Measurements from ENCODE around the gene UNC93A.
"Not testable (repeated sequence)": the region's sequence is repeated elsewhere in the genome, so short reads cannot be mapped to it uniquely, and the experiment has no call there.

Gene UNC93A

GRCh38 chr6:167272151-167272550 lies 19.0 kb upstream of the UNC93A start:
- no peak for DNase-seq

- no peak for DNase-seq
Observed at GRCh38 chr6:167272696-167273379, 18.3 kb upstream of the UNC93A start.

- DNase-seq, result no peak
Observed at GRCh38 chr6:167274270-167274669, 16.8 kb upstream of the UNC93A start.

- DNase-seq, result no peak
Observed at GRCh38 chr6:167275001-167275400, 16.1 kb upstream of the UNC93A start.

GRCh38 chr6:167275436-167275835 lies 15.7 kb upstream of the UNC93A start:
- DNase-seq, result no peak

- no peak for DNase-seq
Observed at GRCh38 chr6:167276772-167277533, 14.2 kb upstream of the UNC93A start.

GRCh38 chr6:167278173-167278940 lies 12.8 kb upstream of the UNC93A start:
- DNase-seq, result not testable (repeated sequence)

GRCh38 chr6:167279766-167280446 lies 11.2 kb upstream of the UNC93A start:
- no peak for DNase-seq

GRCh38 chr6:167280466-167280865 lies 10.6 kb upstream of the UNC93A start:
- DNase-seq, result not testable (repeated sequence)

GRCh38 chr6:167282165-167282564 lies 8.9 kb upstream of the UNC93A start:
- no peak for DNase-seq

GRCh38 chr6:167284565-167284964 lies 6.5 kb upstream of the UNC93A start:
- not testable (repeated sequence) for DNase-seq

GRCh38 chr6:167285077-167285770 lies 5.9 kb upstream of the UNC93A start:
- no peak for DNase-seq

GRCh38 chr6:167287513-167288048 lies 3.5 kb upstream of the UNC93A start:
- no peak for DNase-seq

GRCh38 chr6:167288591-167289225 lies 2.4 kb upstream of the UNC93A start:
- not testable (repeated sequence) for DNase-seq

GRCh38 chr6:167289291-167289690 lies 1.8 kb upstream of the UNC93A start:
- not testable (repeated sequence) for DNase-seq

GRCh38 chr6:167291623-167292300 lies 647 bp downstream of the UNC93A start:
- no peak for DNase-seq

- DNase-seq, result no peak
Observed at GRCh38 chr6:167292301-167293087, 1.4 kb downstream of the UNC93A start.

GRCh38 chr6:167293088-167293589 lies 2.0 kb downstream of the UNC93A start:
- no peak for DNase-seq

GRCh38 chr6:167293590-167294091 lies 2.5 kb downstream of the UNC93A start:
- DNase-seq, result no peak

GRCh38 chr6:167294241-167294640 lies 3.1 kb downstream of the UNC93A start:
- no peak for DNase-seq
